HL-60 (cell line): ENCODE results near the gene FBXW5.

Experiments used
- DNase-seq, 2 experiments: peaks; one replicate each; pipeline ENCODE4 v3.0.0-alpha.2; 2010 to 2020; ENCODE audit warnings: low read depth in 1 of 2, low spot score in 1 of 2
- H3K27ac ChIP-seq: fragments of 250-450 bp; sonication (Bioruptor Pico); replicated peaks from 2 replicates; pipeline ENCODE4 v1.5.1; 2020; ENCODE audit warnings: mild to moderate bottlenecking, moderate library complexity
- H3K27me3 ChIP-seq: fragments of 250-450 bp; sonication (Bioruptor Pico); 2 replicates; pipeline ENCODE4 v1.5.1; 2021; ENCODE audit warnings: mild to moderate bottlenecking, moderate library complexity; ENCODE audit not compliant: insufficient read depth, poor library complexity, severe bottlenecking
- H3K4me3 ChIP-seq: replicated peaks from 2 replicates; pipeline ENCODE4 v1.5.1; 2011; ENCODE audit warnings: mild to moderate bottlenecking, control low read depth, low read length; ENCODE audit not compliant: insufficient read depth
- CTCF ChIP-seq: IDR thresholded peaks from one replicate; pipeline ENCODE4 v1.5.1; 2011; ENCODE audit warnings: low read length, control low read depth, inconsistent platforms; ENCODE audit not compliant: insufficient read depth
- GABPA ChIP-seq: IDR thresholded peaks from 2 replicates; pipeline ENCODE4 v1.6.1; 2012; ENCODE audit warnings: low read depth
- POLR2AphosphoS5 ChIP-seq: IDR thresholded peaks from 2 replicates; pipeline ENCODE4 v1.6.1; 2012; ENCODE audit warnings: low read depth
- REST ChIP-seq: IDR thresholded peaks from 2 replicates; pipeline ENCODE4 v1.6.1; 2012; ENCODE audit warnings: low read depth; ENCODE audit not compliant: insufficient replicate concordance
- SPI1 ChIP-seq: IDR thresholded peaks from 2 replicates; pipeline ENCODE4 v1.6.1; 2012; ENCODE audit warnings: low read depth, mild to moderate bottlenecking, borderline replicate concordance

The FBXW5 gene

GRCh38 chr9:136925414-136926153, 19.0 kb downstream of the FBXW5 start:
- no peak for DNase-seq
- no peaks in the 10 kb centered on the region for H3K27me3 ChIP-seq
- TF ChIP-seq GABPA (no peak), POLR2AphosphoS5 (no peak; the same call in 1 of the 2 replicates), CTCF (no peak), SPI1 (no peak), REST (no peak)

GRCh38 chr9:136923881-136924280, 20.7 kb downstream of the FBXW5 start:
- no peak for DNase-seq
- Histone ChIP-seq H3K27me3 (no peaks in the 10 kb centered on the region), H3K4me3 (no peak overlapping the region), H3K27ac (no peak overlapping the region)
- TF ChIP-seq CTCF = no peak
- TF ChIP-seq POLR2AphosphoS5 = no peak
- no peak for TF ChIP-seq REST
- TF ChIP-seq GABPA = no peak
- TF ChIP-seq SPI1 = no peak

More at GRCh38 chr9:136925414-136926153, 19.0 kb downstream of the FBXW5 start:
- Histone ChIP-seq H3K27ac (no peak overlapping the region), H3K4me3 (no peak overlapping the region)

DNA sequence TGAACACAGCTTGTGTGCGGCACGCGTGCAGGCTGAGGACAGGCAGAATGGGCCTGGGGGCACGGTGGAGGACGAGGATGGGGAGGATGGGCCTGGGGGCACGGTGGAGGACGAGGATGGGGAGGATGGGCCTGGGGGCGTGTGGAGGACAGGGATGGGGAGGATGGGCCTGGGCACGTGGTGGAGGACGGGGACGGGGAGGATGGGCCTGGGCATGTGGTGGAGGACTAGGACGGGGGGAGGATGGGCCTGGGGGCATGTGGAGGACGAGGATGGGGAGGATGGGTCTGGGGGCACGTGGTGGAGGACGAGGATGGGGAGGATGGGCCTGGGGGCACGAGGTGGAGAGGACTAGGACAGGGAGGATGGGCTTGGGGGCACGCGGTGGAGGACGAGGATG, 22.0 kb downstream of the FBXW5 start:
- Histone ChIP-seq H3K27ac (no peak overlapping the region), H3K27me3 (no peaks in the 10 kb centered on the region), H3K4me3 (no peak overlapping the region)
- DNase-seq = no peak
- TF ChIP-seq SPI1 (no peak), GABPA (no peak), CTCF (no peak), REST (no peak), POLR2AphosphoS5 (no peak)
